GM12878 (cell line): ENCODE measurements around the gene NDUFA12. TPM values are rescaled to one million over a fixed set of nuclear protein-coding genes. Genes with fewer than 3 reads are reported as not detected.

Source experiments
- ATAC-seq: fragments of 200-7000 bp; cut with Tn5 transposase; 3 replicates; pipeline ENCODE4 v1.9.1; 2020; ENCODE audit warnings: mild to moderate bottlenecking, moderate library complexity
- BruUV-seq: library from RNA; stranded (reverse); fragments of 400-500 nt; replicated peaks from 2 replicates; lab custom pipeline; 2021; lab: Mats Ljungman, UMichigan
- CTCF ChIA-PET: fragments of 300-600 bp; sonication (Branson Sonifier 250); formaldehyde crosslinking; extraction: SDS; loops from one replicate; lab custom pipeline; 2021; ENCODE audit warnings: inconsistent platforms; lab: Yijun Ruan, JAX
- POLR2A ChIA-PET: fragments of 350-600 bp; formaldehyde crosslinking; extraction: SDS; loops from one replicate; lab custom pipeline; 2021; ENCODE audit warnings: inconsistent platforms; lab: Charles Lee
- RAD21 ChIA-PET: fragments of 300-600 bp; sonication (Branson Sonifier 250); formaldehyde crosslinking; loops from one replicate; lab custom pipeline; 2023; ENCODE audit warnings: antibody characterized with exemption; ENCODE audit not compliant: unreplicated experiment; lab: Charles Lee
- SMC1A ChIA-PET: fragments of 300-600 bp; sonication (Branson Sonifier 250); formaldehyde crosslinking; loops from one replicate; lab custom pipeline; 2023; ENCODE audit not compliant: unreplicated experiment, uncharacterized antibody; lab: Charles Lee
- DNase-seq: peaks from one replicate; pipeline ENCODE4 v3.0.0-alpha.2; 2011; ENCODE audit warnings: low read depth, low spot score
- FAIRE-seq: peaks from 3 replicates; lab custom pipeline; 2011; peaks lifted over from hg19 to GRCh38; lab: Jason Lieb, UNC
- H2AFZ ChIP-seq: 2 replicates; pipeline ENCODE4 v1.6.0; 2011; ENCODE audit warnings: low read depth, low read length, control low read depth; ENCODE audit not compliant: control insufficient read depth
- H3K27ac ChIP-seq: 2 replicates; pipeline ENCODE4 v1.5.1; 2011; ENCODE audit warnings: control low read depth; ENCODE audit not compliant: control insufficient read depth, insufficient read depth
- H3K27me3 ChIP-seq, 2 experiments: replicated peaks in 1 of 2; 2 replicates each; pipeline versions ENCODE4 v1.6.0 to v1.6.1; 2011; ENCODE audit warnings: low read length in 1 of 2; ENCODE audit not compliant: control insufficient read depth in 2 of 2, insufficient read depth in 2 of 2
- H3K36me3 ChIP-seq, 2 experiments: 2 replicates each; pipeline ENCODE4 v1.5.1; 2011; ENCODE audit warnings: low read length in 1 of 2; ENCODE audit not compliant: control insufficient read depth in 2 of 2, insufficient read depth in 2 of 2
- H3K4me1 ChIP-seq: 2 replicates; pipeline ENCODE4 v1.6.1; 2011; ENCODE audit warnings: mild to moderate bottlenecking, low read length, moderate library complexity, mixed read lengths; ENCODE audit not compliant: control insufficient read depth, insufficient read depth
- H3K4me2 ChIP-seq: 2 replicates; pipeline ENCODE4 v1.6.0; 2011; ENCODE audit warnings: control low read depth; ENCODE audit not compliant: control insufficient read depth, insufficient read depth
- H3K4me3 ChIP-seq: fragments of 200-600 bp; sonication (generic); 2 replicates; pipeline ENCODE4 v1.5.1; 2016
- H3K79me2 ChIP-seq: 2 replicates; pipeline ENCODE4 v1.6.0; 2011; ENCODE audit warnings: low read length; ENCODE audit not compliant: control insufficient read depth, insufficient read depth
- H3K9ac ChIP-seq: 2 replicates; pipeline ENCODE4 v1.8.0; 2011; ENCODE audit warnings: low read length, control low read depth, mixed read lengths; ENCODE audit not compliant: control insufficient read depth, insufficient read depth
- H3K9me3 ChIP-seq: replicated peaks from 3 replicates; pipeline ENCODE4 v1.5.1; 2011; ENCODE audit warnings: mild to moderate bottlenecking, low read length; ENCODE audit not compliant: control insufficient read depth, insufficient read depth
- H4K20me1 ChIP-seq: 2 replicates; pipeline ENCODE4 v1.6.0; 2011; ENCODE audit not compliant: control insufficient read depth, insufficient read depth
- BHLHE40 ChIP-seq, 2 experiments: fragments of 450-650 bp in 1 of 2; IDR thresholded peaks; 2 replicates each; pipeline ENCODE4 v1.6.1; 2011 to 2017; ENCODE audit warnings: low read depth in 2 of 2, borderline replicate concordance in 1 of 2, improper control_type of control experiment in 1 of 2, low read length in 1 of 2, mild to moderate bottlenecking in 1 of 2
- CBFB ChIP-seq: IDR thresholded peaks from 2 replicates; pipeline ENCODE4 v1.6.1; 2016; ENCODE audit warnings: antibody characterized with exemption, low read depth
- HCFC1 ChIP-seq: fragments of 150-350 bp; IDR thresholded peaks from 2 replicates; pipeline ENCODE4 v1.6.1; 2014; ENCODE audit warnings: low read length
- SIX5 ChIP-seq: IDR thresholded peaks from 2 replicates; pipeline ENCODE4 v1.6.1; 2011; ENCODE audit warnings: mild to moderate bottlenecking, low read depth, low read length, moderate library complexity; ENCODE audit not compliant: severe bottlenecking
- SMARCA5 ChIP-seq: fragments of 450-650 bp; IDR thresholded peaks from 2 replicates; pipeline ENCODE4 v1.6.1; 2017; ENCODE audit warnings: mild to moderate bottlenecking
- STAT1 ChIP-seq: fragments of 450-650 bp; conservative IDR thresholded peaks from 2 replicates; pipeline ENCODE4 v1.6.1; 2014; ENCODE audit warnings: antibody characterized with exemption, mild to moderate bottlenecking
- ZNF24 ChIP-seq: fragments of 450-650 bp; IDR thresholded peaks from 2 replicates; pipeline ENCODE4 v1.6.1; 2017; ENCODE audit warnings: antibody characterized with exemption, mild to moderate bottlenecking
- in situ Hi-C: fragments of 300-500 bp; cut with MboI; formaldehyde crosslinking; loops from 9 replicates; pipeline ENCODE4 v1.14.3; 2018; ENCODE audit warnings: mixed read lengths
- intact Hi-C: fragments of 100-400 bp; cut with micrococcal nuclease; formaldehyde crosslinking; loops from one replicate; pipeline ENCODE4 v1.14.2; 2022; ENCODE audit not compliant: unreplicated experiment
- polyA plus RNA-seq, 11 experiments: library from polyadenylated mRNA; depleted of rRNA in 4 of 11; unstranded in 6 of 11; stranded (reverse) in 5 of 11; fragments of >200 nt; fragmentation: Nextera tagmentation in 4 of 11; fragmentation: Illumina TruSeq in 1 of 11; extraction: Ambion mirVana in 4 of 11; extraction: Trizol in 1 of 11; gene quantifications; 1 replicate in 1 of 11; 2 replicates in 10 of 11; pipeline versions ENCODE4 v1.2.1 to v1.2.3, GENCODE V29; 2011 to 2016; ENCODE audit warnings: inconsistent platforms in 2 of 11, missing spikeins in 2 of 11, low read depth in 1 of 11
- total RNA-seq, 4 experiments: library from RNA; depleted of rRNA in 3 of 4; stranded (reverse); fragments of >200 nt in 3 of 4; fragmentation: Illumina TruSeq in 1 of 4; extraction: Trizol in 1 of 4; gene quantifications; 2 replicates each; pipeline versions ENCODE4 v1.2.1 to v1.2.3, GENCODE V29; 2013 to 2021
- TF ChIP-seq, protein P1 (sequence below): fragments of 450-650 bp; IDR thresholded peaks from 2 replicates; pipeline ENCODE4 v1.6.1; 2017; ENCODE audit warnings: mild to moderate bottlenecking, moderate library complexity
- TF ChIP-seq, protein P2 (sequence below): fragments of 450-650 bp; IDR thresholded peaks from 2 replicates; pipeline ENCODE4 v1.6.1; 2016; ENCODE audit warnings: mild to moderate bottlenecking

Gene NDUFA12
- total and polyA plus RNA-seq, 10 of the 15 experiments (the other 5 are each of a cell fraction or from before 2014, with no cell fraction given): 141 to 1,021 (median 295) TPM

DNA sequence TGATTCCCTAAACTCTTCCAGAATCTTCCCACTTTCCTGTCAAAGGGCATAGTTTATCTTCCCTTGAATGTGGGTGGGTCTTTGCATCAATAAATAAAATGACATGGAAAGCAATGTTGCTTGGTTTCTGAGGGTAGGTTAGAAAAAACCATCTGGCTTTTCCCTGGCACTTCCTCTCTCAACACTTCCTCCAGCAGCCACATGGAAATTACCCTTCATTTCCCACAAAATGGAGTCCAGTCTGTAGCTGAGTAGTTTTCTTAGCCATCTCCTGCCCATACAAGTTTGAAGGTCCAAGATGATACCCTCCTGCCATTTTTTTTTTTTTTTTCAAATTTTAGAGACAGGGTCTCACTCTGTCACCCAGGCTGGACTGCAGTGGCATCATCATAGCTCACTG lies 11.1 kb upstream of the NDUFA12 start:
- no peak for FAIRE-seq
- no peaks in the 10 kb centered on the region for H3K79me2 ChIP-seq
- no peak overlapping the region for H3K9ac ChIP-seq
- no peak for DNase-seq
- ATAC-seq: no peak
- no peaks in the 10 kb centered on the region for H3K36me3 ChIP-seq
- ChIA-PET POLR2A (interaction anchor here (1.2 kb wide), 1 partner anchor 11 kb away, joined by 3 read pairs; the partner anchor contains the start of gene NDUFA12), RAD21 (no interaction called here), SMC1A (interaction anchor here (1.6 kb wide), 1 partner anchor 24 kb away, joined by 4 read pairs; no protein-coding TSS in a partner anchor), CTCF (interaction anchor here (1.1 to 1.4 kb wide), 3 partner anchors 11 to 37 kb away, joined by 3 read pairs; partner anchors contain the start of gene NDUFA12)
- in situ Hi-C loops (no loop called here), intact Hi-C loops (no loop called here)
- no peak overlapping the region for H2AFZ ChIP-seq
- no TSS peak for BruUV-seq
- H3K27me3 ChIP-seq: no peaks in the 10 kb centered on the region
- H3K4me3 ChIP-seq: no peak overlapping the region
- H4K20me1 ChIP-seq: no peaks in the 10 kb centered on the region
- TF ChIP-seq CBFB: no peak
- no peak for TF ChIP-seq STAT1
- no peak for TF ChIP-seq BHLHE40 (IDR thresholded peaks at IDR 0.05; ENCODE audit: borderline replicate concordance in 1 of 2, low read depth in 2 of 2, low read length in 1 of 2)
- TF ChIP-seq SMARCA5: no peak
- TF ChIP-seq, protein P1, sequence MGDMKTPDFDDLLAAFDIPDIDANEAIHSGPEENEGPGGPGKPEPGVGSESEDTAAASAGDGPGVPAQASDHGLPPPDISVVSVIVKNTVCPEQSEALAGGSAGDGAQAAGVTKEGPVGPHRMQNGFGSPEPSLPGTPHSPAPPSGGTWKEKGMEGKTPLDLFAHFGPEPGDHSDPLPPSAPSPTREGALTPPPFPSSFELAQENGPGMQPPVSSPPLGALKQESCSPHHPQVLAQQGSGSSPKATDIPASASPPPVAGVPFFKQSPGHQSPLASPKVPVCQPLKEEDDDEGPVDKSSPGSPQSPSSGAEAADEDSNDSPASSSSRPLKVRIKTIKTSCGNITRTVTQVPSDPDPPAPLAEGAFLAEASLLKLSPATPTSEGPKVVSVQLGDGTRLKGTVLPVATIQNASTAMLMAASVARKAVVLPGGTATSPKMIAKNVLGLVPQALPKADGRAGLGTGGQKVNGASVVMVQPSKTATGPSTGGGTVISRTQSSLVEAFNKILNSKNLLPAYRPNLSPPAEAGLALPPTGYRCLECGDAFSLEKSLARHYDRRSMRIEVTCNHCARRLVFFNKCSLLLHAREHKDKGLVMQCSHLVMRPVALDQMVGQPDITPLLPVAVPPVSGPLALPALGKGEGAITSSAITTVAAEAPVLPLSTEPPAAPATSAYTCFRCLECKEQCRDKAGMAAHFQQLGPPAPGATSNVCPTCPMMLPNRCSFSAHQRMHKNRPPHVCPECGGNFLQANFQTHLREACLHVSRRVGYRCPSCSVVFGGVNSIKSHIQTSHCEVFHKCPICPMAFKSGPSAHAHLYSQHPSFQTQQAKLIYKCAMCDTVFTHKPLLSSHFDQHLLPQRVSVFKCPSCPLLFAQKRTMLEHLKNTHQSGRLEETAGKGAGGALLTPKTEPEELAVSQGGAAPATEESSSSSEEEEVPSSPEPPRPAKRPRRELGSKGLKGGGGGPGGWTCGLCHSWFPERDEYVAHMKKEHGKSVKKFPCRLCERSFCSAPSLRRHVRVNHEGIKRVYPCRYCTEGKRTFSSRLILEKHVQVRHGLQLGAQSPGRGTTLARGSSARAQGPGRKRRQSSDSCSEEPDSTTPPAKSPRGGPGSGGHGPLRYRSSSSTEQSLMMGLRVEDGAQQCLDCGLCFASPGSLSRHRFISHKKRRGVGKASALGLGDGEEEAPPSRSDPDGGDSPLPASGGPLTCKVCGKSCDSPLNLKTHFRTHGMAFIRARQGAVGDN: no peak
- TF ChIP-seq, protein P2, sequence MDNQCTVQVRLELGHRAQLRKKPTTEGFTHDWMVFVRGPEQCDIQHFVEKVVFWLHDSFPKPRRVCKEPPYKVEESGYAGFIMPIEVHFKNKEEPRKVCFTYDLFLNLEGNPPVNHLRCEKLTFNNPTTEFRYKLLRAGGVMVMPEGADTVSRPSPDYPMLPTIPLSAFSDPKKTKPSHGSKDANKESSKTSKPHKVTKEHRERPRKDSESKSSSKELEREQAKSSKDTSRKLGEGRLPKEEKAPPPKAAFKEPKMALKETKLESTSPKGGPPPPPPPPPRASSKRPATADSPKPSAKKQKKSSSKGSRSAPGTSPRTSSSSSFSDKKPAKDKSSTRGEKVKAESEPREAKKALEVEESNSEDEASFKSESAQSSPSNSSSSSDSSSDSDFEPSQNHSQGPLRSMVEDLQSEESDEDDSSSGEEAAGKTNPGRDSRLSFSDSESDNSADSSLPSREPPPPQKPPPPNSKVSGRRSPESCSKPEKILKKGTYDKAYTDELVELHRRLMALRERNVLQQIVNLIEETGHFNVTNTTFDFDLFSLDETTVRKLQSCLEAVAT: no peak
- no peak for TF ChIP-seq SIX5
- TF ChIP-seq HCFC1: no peak
- TF ChIP-seq ZNF24: no peak
- no peaks in the 10 kb centered on the region for H3K9me3 ChIP-seq
- H3K27ac ChIP-seq: no peak overlapping the region
- no peak overlapping the region for H3K4me2 ChIP-seq
- no peaks in the 10 kb centered on the region for H3K4me1 ChIP-seq
